ENCODE measurements around the gene ARHGEF4.
"Not testable (repeated sequence)": the region's sequence is repeated elsewhere in the genome, so short reads cannot be mapped to it uniquely, and the experiment has no call there.

Gene ARHGEF4

DNA sequence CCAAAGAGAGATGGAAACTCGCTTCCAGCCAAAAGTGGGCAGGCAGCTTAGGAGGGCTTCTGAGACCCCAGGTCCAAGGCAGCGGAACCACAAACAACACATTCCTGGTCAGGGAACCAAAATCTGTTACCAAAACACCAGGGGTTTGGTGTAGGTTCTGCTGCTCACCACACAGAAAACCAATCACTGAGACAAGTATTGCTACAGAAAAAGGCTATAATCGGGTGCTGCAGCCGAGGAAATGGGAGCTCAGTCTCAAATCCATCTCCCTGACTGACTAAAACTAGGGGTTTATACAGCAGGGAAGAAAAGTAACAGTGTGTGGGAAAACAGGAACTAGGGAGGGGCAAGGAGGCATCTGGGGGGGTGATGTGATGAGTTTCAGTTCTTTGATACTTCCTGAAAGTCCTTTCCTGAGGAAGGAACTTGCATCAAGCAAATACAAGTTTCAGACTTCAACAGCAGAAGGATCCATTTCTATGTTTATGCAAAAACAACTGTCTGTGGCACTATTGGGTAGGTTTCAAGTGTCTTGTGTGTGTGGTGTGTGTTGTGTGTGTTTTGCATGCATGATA, 148.6 kb downstream of the ARHGEF4 start:
- DNase-seq = no peak

DNA sequence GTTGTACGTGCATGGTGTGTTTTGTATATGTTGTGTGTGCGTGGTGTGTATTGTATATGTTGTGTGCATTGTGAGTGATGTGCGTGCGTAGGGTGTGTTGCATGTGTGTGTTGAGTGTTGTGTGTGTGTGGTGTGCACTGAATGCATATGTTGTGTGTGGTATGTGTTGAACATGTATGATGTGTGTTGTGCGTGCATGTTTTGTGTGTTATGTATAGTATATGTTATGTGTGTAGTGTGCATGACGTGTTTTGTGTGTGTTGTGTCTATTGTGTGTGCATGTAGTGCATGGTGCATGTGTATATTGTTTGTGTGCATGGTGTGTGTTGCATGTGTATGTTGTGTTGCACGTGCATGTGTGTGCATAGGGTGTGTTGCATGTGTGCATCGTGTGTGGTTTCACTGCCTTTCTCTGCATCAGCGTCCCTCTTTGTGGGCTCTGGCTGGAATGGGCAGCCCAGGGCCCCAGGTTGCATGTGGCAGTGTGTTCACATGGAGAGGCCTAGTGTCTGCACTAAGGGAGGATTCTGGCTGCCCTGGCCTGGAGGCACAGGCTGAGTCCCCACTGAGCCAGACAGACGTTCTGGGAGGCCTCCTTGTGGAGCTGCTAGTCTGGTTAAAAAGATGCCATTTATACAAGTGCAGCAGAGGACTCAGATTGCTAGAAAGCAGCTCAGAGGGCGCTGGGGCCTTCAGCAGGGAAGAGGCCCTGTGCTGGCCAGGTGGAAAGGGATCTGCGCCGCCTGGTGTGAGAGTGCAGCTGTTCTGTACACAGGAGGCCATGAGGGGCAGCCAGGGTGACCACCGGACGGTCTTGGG, 149.3 kb downstream of the ARHGEF4 start:
- no peak for DNase-seq

GRCh38 chr2:130986890-130987493, 150.3 kb downstream of the ARHGEF4 start:
- DNase-seq = no peak

- DNase-seq = no peak
Observed at GRCh38 chr2:130987519-130988425, 151.1 kb downstream of the ARHGEF4 start.

DNA sequence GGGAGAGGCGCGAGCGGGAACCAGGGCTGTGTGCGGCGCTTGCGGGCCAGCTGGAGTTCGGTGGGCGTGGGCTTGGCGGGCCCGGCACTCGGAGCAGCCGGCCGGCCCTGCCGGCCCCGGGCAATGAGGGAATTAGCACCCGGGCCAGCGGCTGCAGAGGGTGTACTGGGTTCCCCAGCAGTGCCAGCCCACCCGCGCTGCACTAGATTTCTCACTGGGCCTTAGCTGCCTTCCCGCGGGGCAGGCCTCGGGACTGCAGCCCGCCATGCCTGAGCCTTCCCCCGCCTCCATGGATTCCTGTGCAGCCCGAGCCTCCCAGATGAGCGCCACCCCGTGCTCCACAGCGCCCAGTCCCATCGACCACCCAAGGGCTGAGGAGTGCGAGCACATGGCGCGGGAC, 154.7 kb downstream of the ARHGEF4 start:
- not testable (repeated sequence) for DNase-seq

DNA sequence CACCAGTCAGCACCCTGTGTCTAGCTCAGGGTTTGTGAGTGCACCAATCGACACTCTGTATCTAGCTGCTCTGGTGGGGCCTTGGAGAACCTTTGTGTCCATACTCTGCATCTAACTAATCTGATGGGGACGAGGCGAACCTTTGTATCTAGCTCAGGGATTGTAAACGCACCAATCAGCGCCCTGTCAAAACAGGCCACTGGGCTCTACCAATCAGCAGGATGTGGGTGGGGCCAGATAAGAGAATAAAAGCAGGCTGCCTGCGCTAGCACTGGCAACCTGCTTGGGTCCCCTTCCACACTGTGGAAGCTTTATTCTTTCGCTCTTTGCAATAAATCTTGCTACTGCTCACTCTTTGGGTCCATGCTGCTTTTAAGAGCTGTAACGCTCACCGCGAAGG, 155.3 kb downstream of the ARHGEF4 start:
- DNase-seq = not testable (repeated sequence)

GRCh38 chr2:130996691-130997090, 160.0 kb downstream of the ARHGEF4 start:
- no peak for DNase-seq

- DNase-seq = no peak
Observed at GRCh38 chr2:130997198-130997597, 160.5 kb downstream of the ARHGEF4 start.

GRCh38 chr2:130998561-130998960, 161.8 kb downstream of the ARHGEF4 start:
- no peak for DNase-seq

DNA sequence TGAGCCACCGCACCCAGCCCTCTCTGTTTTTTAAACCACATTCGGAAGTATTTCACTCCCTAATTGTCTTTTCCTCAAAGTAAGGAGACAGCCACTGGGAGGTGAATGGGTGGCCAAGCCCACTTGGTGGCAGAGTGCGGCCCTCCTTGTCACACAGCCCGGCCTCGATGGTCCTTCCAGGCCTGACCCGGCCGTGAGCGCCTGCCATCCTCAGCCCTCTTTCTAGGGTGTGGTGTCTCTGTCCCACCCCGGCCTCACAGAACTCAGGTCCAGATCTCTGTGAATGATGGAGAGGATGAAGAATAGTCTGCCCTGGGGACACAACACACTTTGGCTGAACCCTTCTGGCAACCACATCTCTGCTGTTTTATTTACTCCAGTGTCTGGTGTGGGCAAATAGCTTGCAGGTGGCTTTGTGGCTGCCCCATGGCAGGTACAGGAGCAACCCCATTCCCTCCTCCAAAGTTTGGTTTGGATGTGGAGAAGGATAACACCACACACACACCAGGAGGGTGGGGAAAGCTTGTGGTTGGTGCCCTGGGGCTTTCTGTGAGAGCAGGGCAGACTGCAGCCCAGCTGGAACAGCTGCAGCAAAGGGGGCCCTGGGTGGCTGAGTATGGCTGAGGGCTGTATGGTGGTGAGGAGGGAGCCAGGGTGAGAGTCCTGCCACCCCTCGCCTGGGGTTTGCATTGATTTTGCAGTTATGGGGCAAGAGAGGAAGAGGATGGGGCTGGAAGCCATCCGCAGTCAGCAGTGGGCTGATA, 167.9 kb downstream of the ARHGEF4 start:
- no peak for DNase-seq

DNA sequence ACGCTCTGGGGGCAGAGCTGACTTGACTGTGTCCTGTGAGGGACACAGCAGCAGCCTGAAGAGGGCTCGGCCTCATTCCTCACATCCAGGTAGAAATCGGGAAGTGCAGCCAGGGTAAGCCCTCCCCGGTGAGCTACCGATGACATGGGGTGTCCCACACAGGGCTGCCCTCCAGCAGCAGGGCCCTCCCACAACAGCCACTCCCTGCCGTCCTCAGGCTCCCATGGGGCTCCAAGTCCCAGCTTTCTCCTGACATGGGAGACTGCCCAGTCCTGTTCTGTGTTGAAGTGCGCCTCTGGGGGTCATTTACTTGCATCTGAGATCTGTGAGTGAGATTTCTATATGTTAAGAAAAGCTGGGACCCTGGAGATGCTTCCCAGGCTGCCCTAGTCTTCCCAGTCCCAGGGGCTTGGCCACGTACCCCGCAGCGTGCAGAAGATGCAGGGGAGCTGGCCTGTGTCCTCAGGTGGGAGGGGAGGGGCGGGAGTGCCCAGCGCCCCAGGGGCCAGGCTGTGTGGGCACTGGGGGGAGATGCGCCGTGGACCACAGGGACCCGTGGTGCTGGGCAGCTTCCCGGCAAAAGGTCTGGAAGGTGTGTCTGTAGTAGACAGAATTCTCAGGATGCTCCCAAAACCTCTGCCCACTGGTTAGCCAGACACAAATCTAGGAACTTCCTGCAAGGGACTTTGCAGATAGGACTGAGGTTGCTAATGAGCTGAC, 168.7 kb downstream of the ARHGEF4 start:
- no peak for DNase-seq

GRCh38 chr2:131006561-131006960, 169.8 kb downstream of the ARHGEF4 start:
- DNase-seq = no peak

DNA sequence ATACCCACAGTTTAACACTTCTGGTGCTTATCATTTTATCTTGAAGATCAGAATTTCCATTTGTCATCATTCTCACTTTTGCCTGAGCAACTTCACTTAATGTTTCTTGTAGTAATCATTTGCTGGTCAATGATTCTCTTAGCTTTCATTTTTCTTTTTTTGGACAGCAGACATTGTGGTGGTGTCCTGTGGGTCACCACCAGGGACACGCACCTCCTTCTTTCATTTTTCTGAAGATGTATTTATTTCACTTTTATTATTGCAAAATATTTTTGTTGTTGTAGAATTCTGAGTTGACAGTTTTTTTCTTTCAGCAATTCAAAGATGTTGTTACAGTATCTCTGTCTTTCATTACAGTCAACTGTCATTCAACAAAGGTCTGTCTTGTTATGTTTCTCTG, 172.3 kb downstream of the ARHGEF4 start:
- DNase-seq = no peak

DNA sequence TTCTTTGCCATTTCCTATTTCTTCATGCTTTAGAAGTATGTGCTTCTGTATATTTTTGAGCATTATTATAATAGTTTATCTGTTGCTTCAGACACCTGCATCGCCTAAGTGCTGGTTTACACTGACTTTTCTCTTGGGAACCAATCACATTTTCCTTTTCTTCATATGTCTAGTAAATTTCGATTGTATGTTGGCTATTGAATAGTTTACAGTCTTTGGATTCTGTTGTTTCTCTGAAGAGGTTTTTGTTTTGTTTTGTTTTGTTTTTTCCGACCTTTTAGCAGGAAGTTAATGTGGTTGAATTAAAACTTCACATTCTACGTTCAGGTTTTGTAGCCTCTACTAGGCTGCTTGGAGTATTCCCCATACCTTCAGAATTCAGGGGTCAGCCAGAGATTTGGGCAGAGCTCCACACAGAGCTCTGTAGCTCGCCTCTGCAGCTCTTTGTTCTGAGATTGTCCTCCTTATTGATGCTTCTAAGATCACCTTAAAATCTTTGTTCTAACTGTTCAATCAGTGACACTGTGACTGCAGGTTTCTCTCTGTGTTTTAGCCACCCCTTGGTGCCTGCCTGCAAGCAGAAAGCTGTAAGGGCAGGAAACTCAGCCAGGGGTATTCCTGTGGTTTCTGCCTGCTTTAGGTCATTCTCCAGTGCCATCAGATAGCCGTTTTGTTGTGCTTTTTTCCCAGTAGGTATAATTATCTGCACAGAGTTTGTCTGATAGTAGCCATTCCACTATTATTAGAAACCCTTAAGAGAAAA, 173.2 kb downstream of the ARHGEF4 start:
- DNase-seq = no peak

DNA sequence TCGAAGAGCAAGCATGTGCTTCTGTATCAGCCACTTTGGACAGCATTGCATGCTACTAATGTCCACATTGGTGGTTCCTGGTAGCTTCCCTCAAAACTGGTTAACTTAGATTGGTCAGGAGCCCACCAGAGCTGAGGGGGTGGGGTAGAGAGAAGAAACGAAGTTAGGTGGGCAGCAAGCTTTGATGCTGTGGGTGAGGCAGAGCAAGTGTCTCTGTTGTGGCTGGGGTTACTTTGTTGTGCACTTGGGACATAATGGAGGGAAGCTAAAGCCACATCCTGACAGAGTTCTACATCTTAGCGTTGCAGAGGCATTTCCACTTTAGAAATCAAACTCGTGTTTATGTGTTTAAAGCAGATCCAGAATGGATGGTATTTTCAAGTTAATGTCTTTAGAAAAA, 173.9 kb downstream of the ARHGEF4 start:
- DNase-seq = no peak

- no peak for DNase-seq
Observed at GRCh38 chr2:131011486-131011885, 174.8 kb downstream of the ARHGEF4 start.

DNA sequence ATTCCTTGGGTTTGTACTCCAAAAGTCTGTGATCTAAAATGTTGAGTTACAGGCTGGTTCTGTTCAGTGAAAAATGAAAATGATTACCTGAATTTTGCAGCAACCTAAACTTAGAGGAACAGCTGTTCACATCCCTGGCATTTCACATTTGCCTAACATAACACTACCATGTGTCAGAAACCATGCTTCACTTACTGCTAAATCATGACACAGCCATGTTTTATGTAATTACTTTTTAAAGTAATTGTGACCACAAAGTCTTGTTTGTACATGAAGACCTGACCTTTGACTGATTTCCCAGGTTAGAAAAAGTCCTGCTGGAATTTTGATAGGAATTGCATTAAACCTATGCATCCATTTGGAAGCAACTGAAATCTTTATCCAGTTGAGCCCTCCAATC, 177.4 kb downstream of the ARHGEF4 start:
- DNase-seq = no peak

GRCh38 chr2:131015764-131016163, 179.1 kb downstream of the ARHGEF4 start:
- DNase-seq = no peak

DNA sequence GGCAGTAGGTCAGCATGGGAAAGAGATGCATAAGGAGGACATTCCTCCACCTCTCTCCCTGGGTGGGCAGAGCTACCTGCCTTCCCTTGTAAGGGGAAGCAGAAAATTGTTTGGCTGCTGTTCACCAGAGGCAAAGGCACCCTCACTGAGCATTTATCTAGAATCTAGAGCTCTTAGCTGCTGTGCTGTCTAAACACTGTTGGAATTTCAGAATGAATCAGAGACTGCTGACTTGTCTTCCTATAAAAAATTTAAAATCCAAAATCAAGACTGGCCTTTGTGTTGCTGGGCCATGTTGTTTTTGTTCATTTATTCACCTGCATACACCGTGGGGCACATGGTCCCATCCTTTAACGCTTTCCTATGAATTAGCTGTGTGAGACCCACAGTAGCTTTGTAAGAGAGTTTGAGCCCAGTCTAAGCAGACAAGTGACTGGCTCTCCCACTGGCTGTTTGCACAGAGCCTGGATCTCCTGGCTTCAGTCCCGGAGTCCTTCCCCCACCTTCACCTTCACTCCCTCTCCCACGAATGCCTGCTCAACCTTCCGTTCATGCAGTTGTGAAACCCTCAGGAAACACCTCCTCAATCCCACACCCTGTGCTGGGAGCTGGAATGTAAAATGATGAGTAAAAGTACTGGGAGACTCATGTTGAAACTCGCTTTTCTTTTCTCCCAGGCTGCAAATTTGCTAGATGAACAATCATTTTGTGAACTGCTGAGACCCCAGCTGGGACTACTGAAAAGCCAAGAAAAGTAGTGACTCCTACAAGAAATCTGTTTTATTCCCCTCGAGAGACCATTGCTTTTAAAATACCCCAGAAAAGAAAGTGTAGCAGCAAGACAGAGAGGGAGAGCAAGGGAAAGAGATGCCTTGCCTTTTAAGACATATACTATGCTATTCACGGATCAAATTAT, 180.4 kb downstream of the ARHGEF4 start:
- no peak for DNase-seq

GRCh38 chr2:131022731-131023130, 186.0 kb downstream of the ARHGEF4 start:
- no peak for DNase-seq

Measured in activated CD4-positive, CD25-positive, alpha-beta regulatory T cell (primary cell).